ENCODE measurements around the gene TRIO. TPM values are rescaled to one million over a fixed set of nuclear protein-coding genes. Genes with fewer than 3 reads are reported as not detected.
A peak's percentile ranks its signal among the peaks of the same experiment; 100 is the strongest.

The TRIO gene
- total and polyA plus RNA-seq, 10 of the 15 experiments (the other 5 are each of a cell fraction or from before 2014, with no cell fraction given), result 5.1 to 96.4 (median 44.6) TPM

DNA sequence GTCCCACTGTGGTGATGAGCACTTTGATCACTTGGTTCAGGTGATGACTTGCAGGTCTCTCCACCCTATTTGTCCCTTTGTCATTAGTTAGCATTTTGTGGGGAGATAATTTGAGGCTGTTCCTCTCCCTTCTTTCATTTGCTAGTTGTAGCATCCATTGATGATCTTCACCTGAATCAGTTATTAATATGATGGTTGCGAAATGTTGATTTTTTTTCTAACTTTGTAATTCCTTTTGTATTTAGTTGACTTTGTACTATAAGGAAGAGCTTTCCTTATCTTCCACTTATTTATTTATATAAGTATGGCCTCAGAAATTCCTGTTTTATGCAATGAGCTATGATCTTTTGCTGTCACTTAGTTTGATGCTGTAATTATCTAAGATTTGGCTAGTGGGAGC, 12.6 kb downstream of the TRIO start:
- Histone ChIP-seq H3K9ac (ENCODE audit: control insufficient read depth, insufficient read depth, low read length) (peak overlapping the region; percentile 36; the same call in 1 of the 2 replicates), H4K20me1 (ENCODE audit: control insufficient read depth, insufficient read depth) (no peaks in the 10 kb centered on the region), H2AFZ (ENCODE audit: control insufficient read depth, low read depth, low read length) (no peak overlapping the region), H3K4me2 (ENCODE audit: control insufficient read depth, insufficient read depth) (peak overlapping the region; percentile 95), H3K4me3 (peak overlapping the region; percentile 35; the same call in 1 of the 2 replicates), H3K79me2 (ENCODE audit: control insufficient read depth, insufficient read depth, low read length) (peaks cover 97% of the 10 kb centered on the region), H3K36me3 (ENCODE audit: control insufficient read depth in 2 of 2, insufficient read depth in 2 of 2, low read length in 1 of 2) (no peaks in the 10 kb centered on the region), H3K27me3 (replicated peaks in 1 of 2; ENCODE audit: control insufficient read depth in 2 of 2, insufficient read depth in 2 of 2, low read length in 1 of 2) (no peaks in the 10 kb centered on the region), H3K27ac (ENCODE audit: control insufficient read depth, insufficient read depth) (peak overlapping the region; percentile 92), H3K9me3 (replicated peaks; ENCODE audit: control insufficient read depth, insufficient read depth, low read length) (no peaks in the 10 kb centered on the region), H3K4me1 (ENCODE audit: control insufficient read depth, insufficient read depth, low read length) (peaks cover 66% of the 10 kb centered on the region)
- TF ChIP-seq LARP7 (IDR thresholded peaks at IDR 0.05) (0 out of 2 replicates have a peak, but pooled peaks have one; percentile 16), ZNF274 (IDR thresholded peaks at IDR 0.05; ENCODE audit: insufficient read depth, insufficient read length) (no peak)
- ChIA-PET CTCF (interaction anchor here (0.6 to 6.7 kb wide), 7 partner anchors 11 to 115 kb away, joined by 3 to 70 read pairs (median 9); no protein-coding TSS in a partner anchor), SMC1A (ENCODE audit: uncharacterized antibody, unreplicated experiment) (interaction anchor here (1.0 to 18.3 kb wide), 15 partner anchors 8 to 131 kb away, joined by 3 to 430 read pairs (median 7); no protein-coding TSS in a partner anchor), POLR2A (interaction anchor here (1.0 to 22.7 kb wide), 10 partner anchors 8 to 114 kb away, joined by 3 to 347 read pairs (median 18); partner anchors contain the start of gene TRIO), RAD21 (ENCODE audit: unreplicated experiment) (interaction anchor here (1.0 to 17.7 kb wide), 8 partner anchors 10 to 131 kb away, joined by 3 to 373 read pairs (median 18); partner anchors contain the start of gene TRIO)
- DNase-seq (ENCODE audit: low read depth, low spot score) (no peak), FAIRE-seq (no peak), ATAC-seq (no peak; the same call in 2 of the 3 replicates)
- intact Hi-C loops (cut with micrococcal nuclease; ENCODE audit: unreplicated experiment) (loop anchor here (2.0 kb wide), 1 partner anchor 17 kb away; no protein-coding TSS in a partner anchor), in situ Hi-C loops (cut with MboI) (loop anchor here (25.0 kb wide), 1 partner anchor 507 kb away; the partner anchor contains the start of gene OTULIN)
- 100% methylated on average over 1 of the region's 1 CpG for WGBS (ENCODE audit: insufficient coverage, insufficient replicate concordance, low lambda C conversion rate, missing lambda C conversion rate)
- BruUV-seq (replicated peaks), result no TSS peak

- H3K4me1 ChIP-seq (ENCODE audit: control insufficient read depth, insufficient read depth, low read length), result peaks cover 64% of the 10 kb centered on the region
- no peak overlapping the region for H2AFZ ChIP-seq (ENCODE audit: control insufficient read depth, low read depth, low read length)
- FAIRE-seq (no peak), DNase-seq (ENCODE audit: low read depth, low spot score) (no peak), ATAC-seq (peak; percentile 3; the same call in 2 of the 3 replicates)
- peak overlapping the region; percentile 42; the same call in 1 of the 2 replicates for H3K9ac ChIP-seq (ENCODE audit: control insufficient read depth, insufficient read depth, low read length)
- H3K27me3 ChIP-seq (replicated peaks in 1 of 2; ENCODE audit: control insufficient read depth in 2 of 2, insufficient read depth in 2 of 2, low read length in 1 of 2), result no peaks in the 10 kb centered on the region
- H3K27ac ChIP-seq (ENCODE audit: control insufficient read depth, insufficient read depth), result peak overlapping the region; percentile 92
- intact Hi-C loops (cut with micrococcal nuclease; ENCODE audit: unreplicated experiment), result loop anchor here (2.0 kb wide), 1 partner anchor 17 kb away; no protein-coding TSS in a partner anchor
- H3K4me3 ChIP-seq, result peak overlapping the region; percentile 20
- H3K36me3 ChIP-seq (ENCODE audit: control insufficient read depth in 2 of 2, insufficient read depth in 2 of 2, low read length in 1 of 2), result no peaks in the 10 kb centered on the region
- no peaks in the 10 kb centered on the region for H3K9me3 ChIP-seq (replicated peaks; ENCODE audit: control insufficient read depth, insufficient read depth, low read length)
- 11% methylated on average over 6 of the region's 6 CpGs for WGBS (ENCODE audit: insufficient coverage, insufficient replicate concordance, low lambda C conversion rate, missing lambda C conversion rate)
- no peaks in the 10 kb centered on the region for H4K20me1 ChIP-seq (ENCODE audit: control insufficient read depth, insufficient read depth)
- peaks cover 97% of the 10 kb centered on the region for H3K79me2 ChIP-seq (ENCODE audit: control insufficient read depth, insufficient read depth, low read length)
- peak overlapping the region; percentile 95 for H3K4me2 ChIP-seq (ENCODE audit: control insufficient read depth, insufficient read depth)
- in situ Hi-C loops (cut with MboI), result loop anchor here (25.0 kb wide), 1 partner anchor 506 kb away; the partner anchor contains the start of gene OTULIN
- no TSS peak for BruUV-seq (replicated peaks)
- SMC1A ChIA-PET (ENCODE audit: uncharacterized antibody, unreplicated experiment), result interaction anchor here (1.0 to 18.3 kb wide), 20 partner anchors 9 to 131 kb away, joined by 3 to 430 read pairs (median 6); no protein-coding TSS in a partner anchor
- no peak for TF ChIP-seq HDGF (IDR thresholded peaks at IDR 0.05)
- TF ChIP-seq ZSCAN29 (IDR thresholded peaks at IDR 0.05), result no peak
- 0 out of 2 replicates have a peak, but pooled peaks have one; percentile 9 for TF ChIP-seq CBX5 (IDR thresholded peaks at IDR 0.05; ENCODE audit: low read depth)
- no peak for TF ChIP-seq WRNIP1 (IDR thresholded peaks at IDR 0.05; ENCODE audit: borderline replicate concordance, low read depth, low read length)
- TF ChIP-seq NFXL1 (IDR thresholded peaks at IDR 0.05; ENCODE audit: borderline replicate concordance), result no peak
- TF ChIP-seq, protein P1, sequence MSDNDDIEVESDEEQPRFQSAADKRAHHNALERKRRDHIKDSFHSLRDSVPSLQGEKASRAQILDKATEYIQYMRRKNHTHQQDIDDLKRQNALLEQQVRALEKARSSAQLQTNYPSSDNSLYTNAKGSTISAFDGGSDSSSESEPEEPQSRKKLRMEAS (IDR thresholded peaks at IDR 0.05; ENCODE audit: low read depth, low read length), result no peak
- no peak for TF ChIP-seq PAX8 (IDR thresholded peaks at IDR 0.05)
- 0 out of 2 replicates have a peak, but pooled peaks have one; percentile 50 for TF ChIP-seq SMARCA5 (IDR thresholded peaks at IDR 0.05)
- TF ChIP-seq, protein P2, sequence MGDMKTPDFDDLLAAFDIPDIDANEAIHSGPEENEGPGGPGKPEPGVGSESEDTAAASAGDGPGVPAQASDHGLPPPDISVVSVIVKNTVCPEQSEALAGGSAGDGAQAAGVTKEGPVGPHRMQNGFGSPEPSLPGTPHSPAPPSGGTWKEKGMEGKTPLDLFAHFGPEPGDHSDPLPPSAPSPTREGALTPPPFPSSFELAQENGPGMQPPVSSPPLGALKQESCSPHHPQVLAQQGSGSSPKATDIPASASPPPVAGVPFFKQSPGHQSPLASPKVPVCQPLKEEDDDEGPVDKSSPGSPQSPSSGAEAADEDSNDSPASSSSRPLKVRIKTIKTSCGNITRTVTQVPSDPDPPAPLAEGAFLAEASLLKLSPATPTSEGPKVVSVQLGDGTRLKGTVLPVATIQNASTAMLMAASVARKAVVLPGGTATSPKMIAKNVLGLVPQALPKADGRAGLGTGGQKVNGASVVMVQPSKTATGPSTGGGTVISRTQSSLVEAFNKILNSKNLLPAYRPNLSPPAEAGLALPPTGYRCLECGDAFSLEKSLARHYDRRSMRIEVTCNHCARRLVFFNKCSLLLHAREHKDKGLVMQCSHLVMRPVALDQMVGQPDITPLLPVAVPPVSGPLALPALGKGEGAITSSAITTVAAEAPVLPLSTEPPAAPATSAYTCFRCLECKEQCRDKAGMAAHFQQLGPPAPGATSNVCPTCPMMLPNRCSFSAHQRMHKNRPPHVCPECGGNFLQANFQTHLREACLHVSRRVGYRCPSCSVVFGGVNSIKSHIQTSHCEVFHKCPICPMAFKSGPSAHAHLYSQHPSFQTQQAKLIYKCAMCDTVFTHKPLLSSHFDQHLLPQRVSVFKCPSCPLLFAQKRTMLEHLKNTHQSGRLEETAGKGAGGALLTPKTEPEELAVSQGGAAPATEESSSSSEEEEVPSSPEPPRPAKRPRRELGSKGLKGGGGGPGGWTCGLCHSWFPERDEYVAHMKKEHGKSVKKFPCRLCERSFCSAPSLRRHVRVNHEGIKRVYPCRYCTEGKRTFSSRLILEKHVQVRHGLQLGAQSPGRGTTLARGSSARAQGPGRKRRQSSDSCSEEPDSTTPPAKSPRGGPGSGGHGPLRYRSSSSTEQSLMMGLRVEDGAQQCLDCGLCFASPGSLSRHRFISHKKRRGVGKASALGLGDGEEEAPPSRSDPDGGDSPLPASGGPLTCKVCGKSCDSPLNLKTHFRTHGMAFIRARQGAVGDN (IDR thresholded peaks at IDR 0.05), result no peak
- no peak for TF ChIP-seq SUPT20H (IDR thresholded peaks at IDR 0.05; ENCODE audit: borderline replicate concordance, control insufficient read depth, low read depth, low read length)
- no peak for TF ChIP-seq POLR2AphosphoS5 (IDR thresholded peaks at IDR 0.05; ENCODE audit: low read length)
- RAD21 ChIA-PET (ENCODE audit: unreplicated experiment), result interaction anchor here (1.0 to 17.7 kb wide), 12 partner anchors 11 to 512 kb away, joined by 3 to 373 read pairs (median 6); partner anchors contain the start of gene TRIO
- CTCF ChIA-PET, result interaction anchor here (0.6 to 6.7 kb wide), 11 partner anchors 8 to 115 kb away, joined by 3 to 70 read pairs (median 6); no protein-coding TSS in a partner anchor
- POLR2A ChIA-PET, result interaction anchor here (0.8 to 22.7 kb wide), 10 partner anchors 8 to 104 kb away, joined by 3 to 347 read pairs (median 14); partner anchors contain the start of gene TRIO
These were observed 13.1 kb downstream of the TRIO start for GRCh38 chr5:14156290-14156649.
